Endodermal cell (in vitro differentiated cells): Measurements from ENCODE around the gene BRWD1. TPM values are rescaled to one million over a fixed set of nuclear protein-coding genes. Genes with fewer than 3 reads are reported as not detected.
A peak's percentile ranks its signal among the peaks of the same experiment; 100 is the strongest.

Source experiments
- DNase-seq: peaks from one replicate; pipeline ENCODE4 v3.0.0-alpha.2; 2017
- H3K27ac ChIP-seq: 2 replicates; pipeline ENCODE4 v1.5.1; 2013; ENCODE audit warnings: mild to moderate bottlenecking, low read depth, low read length, moderate library complexity
- H3K27me3 ChIP-seq: 2 replicates; pipeline ENCODE4 v1.6.1; 2013; ENCODE audit warnings: mild to moderate bottlenecking, low read length, moderate library complexity; ENCODE audit not compliant: insufficient read depth, control insufficient read depth, poor library complexity, severe bottlenecking
- H3K36me3 ChIP-seq: 2 replicates; pipeline ENCODE4 v1.7.0; 2013; ENCODE audit warnings: mild to moderate bottlenecking, low read length, moderate library complexity; ENCODE audit not compliant: control insufficient read depth, insufficient read depth
- H3K4me1 ChIP-seq: one replicate; pipeline ENCODE4 v1.7.0; 2013; ENCODE audit warnings: low read length; ENCODE audit not compliant: control insufficient read depth, insufficient read depth
- H3K4me3 ChIP-seq: 2 replicates; pipeline ENCODE4 v1.5.1; 2013; ENCODE audit warnings: mild to moderate bottlenecking, low read length, moderate library complexity
- H3K9ac ChIP-seq: 2 replicates; pipeline ENCODE4 v1.6.1; 2013; ENCODE audit warnings: mild to moderate bottlenecking, low read length, moderate library complexity; ENCODE audit not compliant: poor library complexity, severe bottlenecking; ENCODE audit errors: extremely low read depth
- H3K9me3 ChIP-seq: 2 replicates; pipeline ENCODE4 v1.6.1; 2013; ENCODE audit warnings: mild to moderate bottlenecking, low read length, moderate library complexity; ENCODE audit not compliant: control insufficient read depth
- H3K27ac Mint-ChIP-seq: 2 replicates; pipeline ENCODE4 v1.8.0; 2020; ENCODE audit warnings: mixed read lengths
- H3K27me3 Mint-ChIP-seq: 2 replicates; pipeline ENCODE4 v1.8.0; 2021; ENCODE audit warnings: mild to moderate bottlenecking, mixed read lengths; ENCODE audit not compliant: insufficient read depth
- H3K36me3 Mint-ChIP-seq: 2 replicates; pipeline ENCODE4 v1.8.0; 2020; ENCODE audit warnings: low read depth, mixed read lengths
- H3K4me1 Mint-ChIP-seq: 2 replicates; pipeline ENCODE4 v1.8.0; 2020; ENCODE audit warnings: mixed read lengths
- H3K4me3 Mint-ChIP-seq: 2 replicates; pipeline ENCODE4 v1.8.0; 2020; ENCODE audit warnings: mild to moderate bottlenecking, moderate library complexity, mixed read lengths
- H3K9me3 Mint-ChIP-seq: 2 replicates; pipeline ENCODE4 v1.8.0; 2020; ENCODE audit warnings: mild to moderate bottlenecking, mixed read lengths
- CTCF ChIP-seq: fragments of 200-600 bp; sonication (generic); conservative IDR thresholded peaks from 2 replicates; pipeline ENCODE4 v1.5.0; 2021; ENCODE audit warnings: antibody characterized with exemption, mild to moderate bottlenecking
- WGBS, 2 experiments: methylation state at CpG; one replicate each; pipeline versions ENCODE4 v1.1.5 to v1.1.7; 2013; ENCODE audit warnings: missing lambda C conversion rate in 2 of 2, mixed read lengths in 1 of 2; ENCODE audit not compliant: insufficient coverage in 1 of 2, insufficient read length in 1 of 2; 5-methylcytosine and 5-hydroxymethylcytosine counted together
- total RNA-seq, 2 donors: library from RNA; stranded (reverse); fragmentation: NEBNext Ultra II Directional in 1 of 2; extraction: Animal tissue kit (Norgen Biotek cat#: 25700) in 1 of 2; gene quantifications; 2 replicates in 1 of 2; 3 replicates in 1 of 2; pipeline ENCODE4 v1.2.1, GENCODE V29; 2021

Gene BRWD1
- total RNA-seq, 2 donors from 2014 or later, result 64.7 to 76.1 TPM

GRCh38 chr21:39187141-39187540, 126.3 kb downstream of the BRWD1 start:
- Mint-ChIP-seq H3K27ac (no peak overlapping the region), H3K27me3 (peaks cover 6% of the 10 kb centered on the region), H3K36me3 (peaks cover 2% of the 10 kb centered on the region), H3K4me1 (peaks cover 31% of the 10 kb centered on the region), H3K4me3 (no peak overlapping the region), H3K9me3 (no peaks in the 10 kb centered on the region)
- DNase-seq, result no peak
- 90 to 97% methylated on average over 4 of the region's 5 CpGs for WGBS, 2 experiments
- no peak overlapping the region for H3K27ac ChIP-seq
- H3K9ac ChIP-seq, result no peak overlapping the region
- H3K9me3 ChIP-seq, result no peaks in the 10 kb centered on the region
- no peaks in the 10 kb centered on the region for H3K27me3 ChIP-seq
- H3K36me3 ChIP-seq, result peaks cover 7% of the 10 kb centered on the region
- TF ChIP-seq CTCF, result no peak
- peaks cover 12% of the 10 kb centered on the region for H3K4me1 ChIP-seq
- no peak overlapping the region for H3K4me3 ChIP-seq

GRCh38 chr21:39186676-39187075, 126.8 kb downstream of the BRWD1 start:
- Mint-ChIP-seq H3K36me3 (no peaks in the 10 kb centered on the region), H3K27me3 (peaks cover 8% of the 10 kb centered on the region), H3K9me3 (no peaks in the 10 kb centered on the region), H3K27ac (no peak overlapping the region), H3K4me1 (peaks cover 33% of the 10 kb centered on the region), H3K4me3 (no peak overlapping the region)
- no peaks in the 10 kb centered on the region for H3K27me3 ChIP-seq
- TF ChIP-seq CTCF, result no peak
- no peak for DNase-seq
- no peak overlapping the region for H3K27ac ChIP-seq
- H3K36me3 ChIP-seq, result peaks cover 2% of the 10 kb centered on the region
- H3K4me1 ChIP-seq, result peaks cover 12% of the 10 kb centered on the region
- no peak overlapping the region for H3K9ac ChIP-seq
- H3K9me3 ChIP-seq, result no peaks in the 10 kb centered on the region
- H3K4me3 ChIP-seq, result no peak overlapping the region

GRCh38 chr21:39185157-39185556, 128.3 kb downstream of the BRWD1 start:
- Histone ChIP-seq H3K4me3 (peak overlapping the region; percentile 92), H3K9me3 (no peaks in the 10 kb centered on the region), H3K27ac (no peak overlapping the region), H3K4me1 (peaks cover 2% of the 10 kb centered on the region), H3K27me3 (no peaks in the 10 kb centered on the region), H3K36me3 (peaks cover 5% of the 10 kb centered on the region), H3K9ac (no peak overlapping the region)
- Mint-ChIP-seq H3K36me3 (peaks cover 6% of the 10 kb centered on the region), H3K4me3 (no peak overlapping the region), H3K4me1 (peaks cover 25% of the 10 kb centered on the region), H3K9me3 (no peaks in the 10 kb centered on the region), H3K27ac (no peak overlapping the region), H3K27me3 (peaks cover 8% of the 10 kb centered on the region)
- 100% methylated on average over 1 of the region's 2 CpGs; no CpG with 5 or more reads in 1 of the 2 experiments for WGBS, 2 experiments
- no peak for DNase-seq
- no peak for TF ChIP-seq CTCF
